ENCODE measurements around the gene EMX2.
A peak's percentile ranks its signal among the peaks of the same experiment; 100 is the strongest.

Gene EMX2

GRCh38 chr10:117530791-117531190, 11.8 kb upstream of the EMX2 start:
- in situ Hi-C loops (cut with MboI; ENCODE audit: low pct_unique_long_range_greater_than_20kb, low sequenced_read_pairs): loop anchor here (25.0 kb wide), 1 partner anchor 707 kb away; no protein-coding TSS in a partner anchor
- no peak for DNase-seq

GRCh38 chr10:117531371-117532002, 11.1 kb upstream of the EMX2 start:
- in situ Hi-C loops (cut with MboI; ENCODE audit: low pct_unique_long_range_greater_than_20kb, low sequenced_read_pairs): loop anchor here (25.0 kb wide), 1 partner anchor 706 kb away; no protein-coding TSS in a partner anchor
- no peak for DNase-seq

DNA sequence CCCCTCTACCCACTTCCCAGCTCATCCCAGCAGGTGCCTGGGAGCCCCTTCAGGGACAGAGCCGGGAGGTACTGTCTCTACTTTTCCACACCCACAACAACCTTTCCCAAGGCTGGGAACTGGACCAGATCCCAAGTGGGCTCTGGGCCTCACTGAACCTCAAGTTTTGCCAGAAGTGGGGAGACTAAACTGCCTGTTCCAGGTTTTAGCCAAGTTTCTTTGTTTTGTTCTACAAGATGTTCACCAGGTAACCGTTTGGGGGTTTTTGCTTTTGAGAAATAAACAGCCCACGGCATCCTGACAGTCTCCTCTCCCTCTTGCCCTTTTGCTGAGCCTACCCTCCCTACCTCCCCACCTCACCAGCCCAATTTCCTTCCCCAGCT, 10.6 kb upstream of the EMX2 start:
- no peak for DNase-seq
- in situ Hi-C loops (cut with MboI; ENCODE audit: low pct_unique_long_range_greater_than_20kb, low sequenced_read_pairs): loop anchor here (25.0 kb wide), 1 partner anchor 705 kb away; no protein-coding TSS in a partner anchor

GRCh38 chr10:117532451-117533107, 10.0 kb upstream of the EMX2 start:
- DNase-seq: no peak
- in situ Hi-C loops (cut with MboI; ENCODE audit: low pct_unique_long_range_greater_than_20kb, low sequenced_read_pairs): loop anchor here (25.0 kb wide), 1 partner anchor 705 kb away; no protein-coding TSS in a partner anchor

- in situ Hi-C loops (cut with MboI; ENCODE audit: low pct_unique_long_range_greater_than_20kb, low sequenced_read_pairs): loop anchor here (25.0 kb wide), 1 partner anchor 704 kb away; no protein-coding TSS in a partner anchor
- peak; percentile 8 for DNase-seq
These were observed 8.9 kb upstream of the EMX2 start for GRCh38 chr10:117533507-117534281.

GRCh38 chr10:117534321-117535297, 7.9 kb upstream of the EMX2 start:
- no peak for DNase-seq
- in situ Hi-C loops (cut with MboI; ENCODE audit: low pct_unique_long_range_greater_than_20kb, low sequenced_read_pairs): loop anchor here (25.0 kb wide), 1 partner anchor 703 kb away; no protein-coding TSS in a partner anchor

DNA sequence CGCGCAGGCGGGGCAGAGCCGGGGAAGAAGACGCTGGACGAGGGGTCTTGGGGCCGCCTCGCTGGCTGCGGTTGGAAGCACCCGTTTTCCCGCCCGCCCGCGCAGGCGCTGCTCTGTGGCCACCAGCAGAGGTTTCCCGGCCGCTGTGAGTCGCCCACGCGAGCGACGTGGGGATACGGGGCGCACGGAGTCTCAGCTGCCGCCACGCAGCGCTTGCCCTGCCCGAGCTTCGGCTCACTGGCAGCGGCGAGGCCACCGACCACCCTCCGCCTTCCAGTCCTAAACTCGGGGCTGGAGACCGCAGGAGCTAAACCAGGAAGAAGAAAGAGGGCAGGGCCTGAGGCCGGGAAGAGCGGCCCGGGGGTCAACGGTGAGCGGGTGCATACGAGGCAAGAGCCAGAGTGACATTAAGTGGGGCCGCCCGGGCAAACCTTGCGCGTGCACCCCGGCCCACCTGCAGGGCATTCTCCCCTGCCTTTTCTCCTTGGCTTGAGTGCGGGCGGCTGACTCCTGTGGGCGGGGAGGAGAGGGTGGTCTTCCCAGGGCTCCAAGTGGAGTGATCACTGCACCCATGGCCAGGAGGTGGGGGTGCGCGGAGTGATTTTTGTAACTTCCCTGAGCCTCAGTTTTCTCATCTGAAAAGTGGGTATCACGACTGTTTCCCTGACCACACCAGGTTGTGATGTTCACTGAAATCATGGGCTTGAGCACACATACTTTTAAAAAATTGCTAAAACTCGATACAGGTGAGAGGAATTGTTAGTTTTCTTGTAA, 7.1 kb upstream of the EMX2 start:
- DNase-seq: peak; percentile 22
- in situ Hi-C loops (cut with MboI; ENCODE audit: low pct_unique_long_range_greater_than_20kb, low sequenced_read_pairs): loop anchor here (25.0 kb wide), 1 partner anchor 702 kb away; no protein-coding TSS in a partner anchor

- in situ Hi-C loops (cut with MboI; ENCODE audit: low pct_unique_long_range_greater_than_20kb, low sequenced_read_pairs): loop anchor here (25.0 kb wide), 1 partner anchor 701 kb away; no protein-coding TSS in a partner anchor
- DNase-seq: peak; percentile 25
These were observed 6.3 kb upstream of the EMX2 start for GRCh38 chr10:117536072-117536865.

GRCh38 chr10:117536866-117537435, 5.6 kb upstream of the EMX2 start:
- no peak for DNase-seq
- in situ Hi-C loops (cut with MboI; ENCODE audit: low pct_unique_long_range_greater_than_20kb, low sequenced_read_pairs): loop anchor here (25.0 kb wide), 1 partner anchor 700 kb away; no protein-coding TSS in a partner anchor

DNA sequence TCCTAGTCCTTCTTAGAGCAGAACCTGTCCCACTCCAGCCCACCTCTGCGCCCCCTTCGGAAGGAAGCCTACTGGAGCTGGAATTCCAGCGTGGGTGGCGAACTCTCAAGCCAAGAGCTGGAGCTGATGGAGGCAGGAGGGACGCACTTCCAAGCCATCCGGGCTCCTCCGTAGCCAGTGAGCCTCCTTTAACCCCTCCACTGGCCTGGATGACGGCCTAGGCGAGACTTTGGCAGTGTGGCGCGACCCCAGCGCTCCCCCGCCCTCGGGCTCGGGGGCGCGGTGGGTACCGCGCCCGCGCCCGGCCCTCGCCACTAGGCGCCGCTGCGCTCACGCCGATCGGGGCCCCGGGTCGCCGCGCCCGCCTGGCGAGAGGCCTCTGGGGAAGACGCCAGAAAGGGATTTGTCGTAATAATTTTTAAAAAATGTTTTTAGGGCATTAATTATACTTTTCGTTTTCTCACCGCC, 5.1 kb upstream of the EMX2 start:
- peak; percentile 32 for DNase-seq
- in situ Hi-C loops (cut with MboI; ENCODE audit: low pct_unique_long_range_greater_than_20kb, low sequenced_read_pairs): loop anchor here (25.0 kb wide), 1 partner anchor 700 kb away; no protein-coding TSS in a partner anchor

DNA sequence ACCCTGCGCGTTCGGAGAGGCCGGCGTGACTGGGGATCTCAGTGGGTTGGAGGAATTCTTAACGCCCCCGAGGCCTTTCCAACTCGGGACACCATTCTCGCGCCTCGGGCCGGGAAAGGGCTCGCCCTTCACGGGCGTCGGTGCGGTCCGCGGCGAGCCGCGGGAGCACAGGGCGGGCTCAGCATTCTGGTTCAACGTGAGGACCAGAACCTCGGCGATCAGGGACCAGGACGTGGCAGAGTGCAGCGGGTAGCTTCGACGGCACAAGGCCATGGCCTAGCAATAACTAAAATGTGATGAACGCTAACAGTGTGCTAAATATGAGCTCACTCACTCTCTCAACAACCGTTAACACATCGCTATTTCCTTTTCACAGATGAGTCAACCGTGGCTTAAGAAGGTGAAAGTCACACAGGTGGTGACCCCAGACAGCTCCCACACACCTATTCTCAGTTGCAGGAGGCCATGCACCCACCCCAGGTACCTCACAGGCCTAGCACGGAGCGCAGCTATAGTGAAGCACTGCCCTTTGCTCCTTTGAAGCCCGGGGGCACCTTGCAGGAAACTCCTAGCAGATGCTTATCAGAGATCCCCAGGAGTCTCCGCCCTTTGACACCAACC, 4.5 kb upstream of the EMX2 start:
- in situ Hi-C loops (cut with MboI; ENCODE audit: low pct_unique_long_range_greater_than_20kb, low sequenced_read_pairs): loop anchor here (25.0 kb wide), 1 partner anchor 699 kb away; no protein-coding TSS in a partner anchor
- no peak for DNase-seq

GRCh38 chr10:117539361-117539773, 3.2 kb upstream of the EMX2 start:
- in situ Hi-C loops (cut with MboI; ENCODE audit: low pct_unique_long_range_greater_than_20kb, low sequenced_read_pairs): loop anchor here (25.0 kb wide), 1 partner anchor 698 kb away; no protein-coding TSS in a partner anchor
- no peak for DNase-seq

- no peak for DNase-seq
- in situ Hi-C loops (cut with MboI; ENCODE audit: low pct_unique_long_range_greater_than_20kb, low sequenced_read_pairs): loop anchor here (25.0 kb wide), 1 partner anchor 697 kb away; no protein-coding TSS in a partner anchor
These were observed 2.5 kb upstream of the EMX2 start for GRCh38 chr10:117539903-117540639.

DNA sequence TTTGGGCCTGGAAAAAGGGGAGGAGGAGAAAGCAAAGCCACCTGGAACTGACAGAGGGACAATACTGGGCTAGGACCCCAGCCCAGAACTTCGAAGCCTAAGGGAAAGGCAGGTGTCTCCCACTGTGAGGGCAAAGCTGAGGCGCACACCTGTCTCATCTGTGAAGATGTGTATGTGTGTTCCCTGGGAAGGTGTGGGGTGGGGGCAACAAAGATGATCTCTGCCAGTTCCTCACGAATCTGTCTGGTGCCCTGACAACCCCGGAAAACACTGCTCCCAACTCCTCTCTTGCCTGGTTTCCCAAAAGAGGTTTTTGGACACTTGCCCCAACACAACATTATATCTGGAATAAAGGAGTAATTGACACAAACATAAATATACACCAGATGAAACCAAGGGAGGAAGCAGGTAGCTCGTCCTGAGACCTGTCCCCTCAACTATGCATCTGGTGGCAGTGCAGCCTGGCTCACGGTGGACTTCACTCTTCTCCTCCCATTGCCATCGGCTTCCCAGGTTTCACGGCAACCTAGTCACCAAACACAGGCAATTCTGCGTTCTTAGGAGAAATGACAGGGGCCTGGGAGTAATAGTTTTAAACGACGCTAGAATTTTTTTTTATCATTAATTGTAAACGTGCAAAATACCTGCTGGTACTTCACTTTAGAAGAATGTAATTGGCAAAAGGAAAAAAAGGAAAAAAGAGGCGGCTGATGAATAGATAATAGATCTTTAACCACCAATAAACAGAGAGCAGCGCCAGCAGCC, 1.7 kb upstream of the EMX2 start:
- in situ Hi-C loops (cut with MboI; ENCODE audit: low pct_unique_long_range_greater_than_20kb, low sequenced_read_pairs): loop anchor here (25.0 kb wide), 1 partner anchor 696 kb away; no protein-coding TSS in a partner anchor
- DNase-seq: no peak
